ENCODE results near the gene C1orf167.

The C1orf167 gene

GRCh38 chr1:11749996-11750395 lies 12.0 kb upstream of the C1orf167 start:
- Histone ChIP-seq H3K36me3 (ENCODE audit: insufficient read depth, low read length) (peaks cover 39% of the 10 kb centered on the region), H3K27ac (ENCODE audit: low read depth, low read length) (no peak overlapping the region), H3K9ac (ENCODE audit: low read depth, low read length) (no peak overlapping the region), H3K27me3 (ENCODE audit: insufficient read depth, low read length) (no peaks in the 10 kb centered on the region), H3K9me3 (ENCODE audit: insufficient read depth, low read depth, low read length) (no peaks in the 10 kb centered on the region), H3K4me1 (ENCODE audit: insufficient read depth, low read length) (peaks cover 13% of the 10 kb centered on the region), H3K4me3 (ENCODE audit: low read length) (no peak overlapping the region)
- 93% methylated on average over 15 of the region's 15 CpGs for WGBS

- H3K9me3 ChIP-seq (ENCODE audit: insufficient read depth, low read depth, low read length) = no peaks in the 10 kb centered on the region
- no peak overlapping the region for H3K9ac ChIP-seq (ENCODE audit: low read depth, low read length)
- H3K4me1 ChIP-seq (ENCODE audit: insufficient read depth, low read length) = peaks cover 13% of the 10 kb centered on the region
- peaks cover 34% of the 10 kb centered on the region for H3K36me3 ChIP-seq (ENCODE audit: insufficient read depth, low read length)
- 93% methylated on average over 9 of the region's 9 CpGs for WGBS
- no peak overlapping the region for H3K27ac ChIP-seq (ENCODE audit: low read depth, low read length)
- H3K4me3 ChIP-seq (ENCODE audit: low read length) = no peak overlapping the region
- no peaks in the 10 kb centered on the region for H3K27me3 ChIP-seq (ENCODE audit: insufficient read depth, low read length)
These were observed 10.9 kb upstream of the C1orf167 start for GRCh38 chr1:11751087-11751486.

GRCh38 chr1:11752359-11753088 lies 9.5 kb upstream of the C1orf167 start:
- Histone ChIP-seq H3K27ac (ENCODE audit: low read depth, low read length) (no peak overlapping the region), H3K9me3 (ENCODE audit: insufficient read depth, low read depth, low read length) (no peaks in the 10 kb centered on the region), H3K4me3 (ENCODE audit: low read length) (no peak overlapping the region), H3K9ac (ENCODE audit: low read depth, low read length) (no peak overlapping the region), H3K27me3 (ENCODE audit: insufficient read depth, low read length) (no peaks in the 10 kb centered on the region), H3K4me1 (ENCODE audit: insufficient read depth, low read length) (peaks cover 13% of the 10 kb centered on the region), H3K36me3 (ENCODE audit: insufficient read depth, low read length) (peaks cover 27% of the 10 kb centered on the region)
- 80% methylated on average over 17 of the region's 17 CpGs for WGBS

GRCh38 chr1:11753555-11754208 lies 8.3 kb upstream of the C1orf167 start:
- no peak overlapping the region for H3K4me3 ChIP-seq (ENCODE audit: low read length)
- peaks cover 21% of the 10 kb centered on the region for H3K36me3 ChIP-seq (ENCODE audit: insufficient read depth, low read length)
- H3K27ac ChIP-seq (ENCODE audit: low read depth, low read length) = no peak overlapping the region
- H3K27me3 ChIP-seq (ENCODE audit: insufficient read depth, low read length) = no peaks in the 10 kb centered on the region
- no peaks in the 10 kb centered on the region for H3K9me3 ChIP-seq (ENCODE audit: insufficient read depth, low read depth, low read length)
- H3K9ac ChIP-seq (ENCODE audit: low read depth, low read length) = no peak overlapping the region
- 84% methylated on average over 7 of the region's 7 CpGs for WGBS
- peaks cover 13% of the 10 kb centered on the region for H3K4me1 ChIP-seq (ENCODE audit: insufficient read depth, low read length)

GRCh38 chr1:11757047-11757446 lies 4.9 kb upstream of the C1orf167 start:
- 90% methylated on average over 1 of the region's 1 CpG for WGBS

GRCh38 chr1:11759791-11760190 lies 2.2 kb upstream of the C1orf167 start:
- H3K4me1 ChIP-seq (ENCODE audit: insufficient read depth, low read length) = peaks cover 3% of the 10 kb centered on the region; the same call in 1 of the 2 replicates
- no peaks in the 10 kb centered on the region for H3K9me3 ChIP-seq (ENCODE audit: insufficient read depth, low read depth, low read length)
- H3K27ac ChIP-seq (ENCODE audit: low read depth, low read length) = no peak overlapping the region
- no peak overlapping the region for H3K4me3 ChIP-seq (ENCODE audit: low read length)
- 87% methylated on average over 2 of the region's 4 CpGs for WGBS
- peaks cover 30% of the 10 kb centered on the region for H3K27me3 ChIP-seq (ENCODE audit: insufficient read depth, low read length)
- H3K36me3 ChIP-seq (ENCODE audit: insufficient read depth, low read length) = no peaks in the 10 kb centered on the region
- H3K9ac ChIP-seq (ENCODE audit: low read depth, low read length) = no peak overlapping the region

More at GRCh38 chr1:11757047-11757446, 4.9 kb upstream of the C1orf167 start:
- Histone ChIP-seq H3K27ac (ENCODE audit: low read depth, low read length) (no peak overlapping the region), H3K27me3 (ENCODE audit: insufficient read depth, low read length) (peaks cover 22% of the 10 kb centered on the region), H3K9ac (ENCODE audit: low read depth, low read length) (no peak overlapping the region), H3K4me1 (ENCODE audit: insufficient read depth, low read length) (peaks cover 13% of the 10 kb centered on the region), H3K9me3 (ENCODE audit: insufficient read depth, low read depth, low read length) (no peaks in the 10 kb centered on the region), H3K36me3 (ENCODE audit: insufficient read depth, low read length) (no peaks in the 10 kb centered on the region), H3K4me3 (ENCODE audit: low read length) (no peak overlapping the region)

- H3K36me3 ChIP-seq (ENCODE audit: insufficient read depth, low read length) = no peaks in the 10 kb centered on the region
- no peak overlapping the region for H3K27ac ChIP-seq (ENCODE audit: low read depth, low read length)
- H3K4me3 ChIP-seq (ENCODE audit: low read length) = no peak overlapping the region
- WGBS = 85% methylated on average over 6 of the region's 6 CpGs
- no peak overlapping the region for H3K9ac ChIP-seq (ENCODE audit: low read depth, low read length)
- H3K4me1 ChIP-seq (ENCODE audit: insufficient read depth, low read length) = peaks cover 3% of the 10 kb centered on the region; the same call in 1 of the 2 replicates
- no peaks in the 10 kb centered on the region for H3K9me3 ChIP-seq (ENCODE audit: insufficient read depth, low read depth, low read length)
- H3K27me3 ChIP-seq (ENCODE audit: insufficient read depth, low read length) = peaks cover 30% of the 10 kb centered on the region
These were observed 708 bp upstream of the C1orf167 start for GRCh38 chr1:11761285-11761684.

GRCh38 chr1:11764115-11764514 lies 2.1 kb downstream of the C1orf167 start:
- Histone ChIP-seq H3K4me3 (ENCODE audit: low read length) (no peak overlapping the region), H3K27me3 (ENCODE audit: insufficient read depth, low read length) (peaks cover 30% of the 10 kb centered on the region), H3K4me1 (ENCODE audit: insufficient read depth, low read length) (peaks cover 3% of the 10 kb centered on the region; the same call in 1 of the 2 replicates), H3K36me3 (ENCODE audit: insufficient read depth, low read length) (no peaks in the 10 kb centered on the region), H3K9ac (ENCODE audit: low read depth, low read length) (no peak overlapping the region; the same call in 1 of the 2 replicates), H3K9me3 (ENCODE audit: insufficient read depth, low read depth, low read length) (no peaks in the 10 kb centered on the region), H3K27ac (ENCODE audit: low read depth, low read length) (no peak overlapping the region)
- 88% methylated on average over 3 of the region's 3 CpGs for WGBS

GRCh38 chr1:11764519-11764918 lies 2.5 kb downstream of the C1orf167 start:
- Histone ChIP-seq H3K9ac (ENCODE audit: low read depth, low read length) (no peak overlapping the region), H3K27me3 (ENCODE audit: insufficient read depth, low read length) (peaks cover 30% of the 10 kb centered on the region)
- WGBS = 84% methylated on average over 7 of the region's 7 CpGs

GRCh38 chr1:11765661-11766428 lies 3.9 kb downstream of the C1orf167 start:
- H3K4me1 ChIP-seq (ENCODE audit: insufficient read depth, low read length) = peaks cover 3% of the 10 kb centered on the region; the same call in 1 of the 2 replicates
- no peak overlapping the region for H3K4me3 ChIP-seq (ENCODE audit: low read length)
- H3K36me3 ChIP-seq (ENCODE audit: insufficient read depth, low read length) = no peaks in the 10 kb centered on the region
- H3K27ac ChIP-seq (ENCODE audit: low read depth, low read length) = no peak overlapping the region
- WGBS = 92% methylated on average over 19 of the region's 19 CpGs
- peaks cover 20% of the 10 kb centered on the region for H3K27me3 ChIP-seq (ENCODE audit: insufficient read depth, low read length)
- no peak overlapping the region for H3K9ac ChIP-seq (ENCODE audit: low read depth, low read length)
- H3K9me3 ChIP-seq (ENCODE audit: insufficient read depth, low read depth, low read length) = no peaks in the 10 kb centered on the region

More at GRCh38 chr1:11764519-11764918, 2.5 kb downstream of the C1orf167 start:
- H3K4me1 ChIP-seq (ENCODE audit: insufficient read depth, low read length) = peaks cover 3% of the 10 kb centered on the region; the same call in 1 of the 2 replicates
- no peaks in the 10 kb centered on the region for H3K36me3 ChIP-seq (ENCODE audit: insufficient read depth, low read length)
- no peak overlapping the region for H3K27ac ChIP-seq (ENCODE audit: low read depth, low read length)
- no peaks in the 10 kb centered on the region for H3K9me3 ChIP-seq (ENCODE audit: insufficient read depth, low read depth, low read length)
- H3K4me3 ChIP-seq (ENCODE audit: low read length) = no peak overlapping the region

GRCh38 chr1:11766429-11766776 lies 4.4 kb downstream of the C1orf167 start:
- no peak overlapping the region for H3K27ac ChIP-seq (ENCODE audit: low read depth, low read length)
- H3K4me1 ChIP-seq (ENCODE audit: insufficient read depth, low read length) = peaks cover 3% of the 10 kb centered on the region; the same call in 1 of the 2 replicates
- WGBS = 84% methylated on average over 14 of the region's 14 CpGs
- H3K9me3 ChIP-seq (ENCODE audit: insufficient read depth, low read depth, low read length) = no peaks in the 10 kb centered on the region
- H3K27me3 ChIP-seq (ENCODE audit: insufficient read depth, low read length) = peaks cover 14% of the 10 kb centered on the region
- H3K4me3 ChIP-seq (ENCODE audit: low read length) = no peak overlapping the region
- no peaks in the 10 kb centered on the region for H3K36me3 ChIP-seq (ENCODE audit: insufficient read depth, low read length)
- no peak overlapping the region for H3K9ac ChIP-seq (ENCODE audit: low read depth, low read length)
